HG03558 (cell line): ENCODE data around the gene TEX9.
A peak's percentile ranks its signal among the peaks of the same experiment; 100 is the strongest.
"Not testable (repeated sequence)": the region's sequence is repeated elsewhere in the genome, so short reads cannot be mapped to it uniquely, and the experiment has no call there.

Source experiments
- ATAC-seq: cut with Tn5 transposase; IDR thresholded peaks from one replicate; pipeline ENCODE4 v1.9.1; 2021; ENCODE audit warnings: moderate number of reproducible peaks; ENCODE audit not compliant: unreplicated experiment; ENCODE audit errors: extremely low read depth

The TEX9 gene

GRCh38 chr15:56358604-56359003 is 6.6 kb upstream of the TEX9 start:
- ATAC-seq: no peak

GRCh38 chr15:56361987-56362386 is 3.2 kb upstream of the TEX9 start:
- ATAC-seq: no peak

- no peak for ATAC-seq
Observed at GRCh38 chr15:56366211-56366610, 985 bp downstream of the TEX9 start.

GRCh38 chr15:56367156-56367555 is 1.9 kb downstream of the TEX9 start:
- ATAC-seq: no peak

DNA sequence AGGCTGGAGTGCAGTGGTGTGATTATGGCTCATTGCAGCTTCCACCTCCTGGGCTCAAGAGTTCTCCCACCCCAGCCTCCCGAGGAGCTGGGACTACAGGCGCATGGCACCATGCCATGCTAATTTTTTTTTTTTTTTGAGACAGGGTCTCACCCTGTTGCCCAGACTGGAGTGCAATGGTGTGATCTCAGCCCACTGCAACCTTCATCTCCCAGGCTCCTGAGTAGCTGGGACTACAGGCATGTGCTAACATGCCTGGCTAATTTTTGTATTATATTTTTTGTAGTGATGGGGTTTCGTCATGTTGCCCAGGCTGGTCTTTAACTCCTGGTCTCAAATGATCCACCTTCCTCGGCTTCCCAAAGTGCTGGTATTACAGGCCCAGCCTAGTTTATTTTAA is 4.0 kb downstream of the TEX9 start:
- no peak for ATAC-seq

- ATAC-seq: peak; percentile 96
Observed at GRCh38 chr15:56371495-56372147, 6.4 kb downstream of the TEX9 start.

DNA sequence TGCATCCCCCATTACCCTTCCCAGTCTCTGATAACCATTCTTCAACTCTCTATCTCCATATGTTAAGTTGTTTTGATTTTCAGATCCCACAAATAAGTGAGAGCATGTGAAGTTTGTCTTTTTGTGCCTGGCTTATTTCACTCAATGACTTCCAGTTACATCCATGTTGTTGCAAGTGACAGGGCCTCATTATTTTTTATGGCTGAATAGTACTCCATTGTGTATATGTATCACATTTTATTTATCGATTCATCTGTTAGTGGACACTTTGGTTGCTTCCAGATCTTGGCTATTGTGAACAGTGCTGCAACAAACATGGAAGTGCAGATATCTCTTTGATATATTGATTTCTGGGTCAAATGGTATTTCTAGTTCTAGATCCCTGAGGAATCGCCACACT is 9.5 kb downstream of the TEX9 start:
- ATAC-seq: not testable (repeated sequence)

GRCh38 chr15:56377822-56378221 is 12.6 kb downstream of the TEX9 start:
- not testable (repeated sequence) for ATAC-seq

DNA sequence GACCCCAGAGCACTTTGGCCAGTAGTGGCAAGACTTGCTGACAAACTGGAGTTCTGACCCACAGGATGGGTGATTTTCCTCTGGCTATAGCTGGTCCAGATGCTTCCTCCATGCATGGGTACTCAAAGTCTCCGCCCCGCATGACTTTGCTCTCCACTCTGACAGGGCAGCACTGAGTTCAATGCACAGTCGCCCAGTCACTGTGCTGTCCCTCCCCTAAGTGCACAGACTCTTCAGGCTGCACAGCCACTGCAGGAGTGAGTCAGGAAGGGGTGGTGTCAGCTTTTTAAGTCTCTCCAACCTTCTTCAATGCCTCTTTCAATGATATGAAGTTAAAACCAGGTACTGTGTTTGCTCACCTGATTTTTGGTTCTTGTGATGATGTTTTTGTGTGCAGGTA is 17.8 kb downstream of the TEX9 start:
- ATAC-seq: no peak

- ATAC-seq: no peak
Observed at GRCh38 chr15:56385908-56386307, 20.7 kb downstream of the TEX9 start.

GRCh38 chr15:56390739-56391267 is 25.6 kb downstream of the TEX9 start:
- no peak for ATAC-seq

DNA sequence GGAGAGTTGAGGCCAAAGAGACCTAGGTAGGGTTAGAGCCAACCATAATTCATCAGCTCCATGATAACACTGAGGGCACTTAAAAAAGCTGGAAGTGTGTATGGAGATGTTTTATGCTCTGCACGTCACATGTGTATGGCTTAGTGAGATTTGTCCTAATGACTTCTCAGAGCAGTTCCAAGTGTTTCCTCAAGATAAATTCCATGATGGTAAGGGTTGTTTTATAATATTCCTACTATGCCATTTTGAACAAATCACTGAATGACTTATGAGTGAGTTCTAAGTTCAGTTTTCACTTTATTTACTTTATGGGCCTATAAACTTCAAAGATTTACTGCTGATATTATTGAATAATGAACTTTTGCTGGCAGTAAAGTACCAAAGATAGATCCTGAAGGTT is 28.1 kb downstream of the TEX9 start:
- no peak for ATAC-seq

DNA sequence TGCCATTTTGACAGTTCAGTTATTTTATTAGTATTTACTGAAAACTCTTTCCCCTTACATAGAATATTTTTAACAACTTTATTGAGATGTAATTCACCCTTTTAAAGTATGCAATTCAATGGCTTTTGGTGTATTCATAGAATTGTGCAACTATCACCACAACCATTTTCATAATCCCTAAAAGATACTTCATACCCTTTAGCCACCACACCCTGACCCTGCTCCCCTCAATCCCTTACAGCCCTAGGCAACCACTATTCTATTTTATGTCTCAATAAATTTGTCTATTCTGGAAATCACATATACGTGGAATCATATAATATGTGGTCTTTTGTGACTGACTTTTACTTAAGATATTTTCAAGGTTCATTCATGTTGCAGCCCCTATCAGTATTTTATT is 29.7 kb downstream of the TEX9 start:
- ATAC-seq: no peak

GRCh38 chr15:56397325-56397724 is 32.1 kb downstream of the TEX9 start:
- not testable (repeated sequence) for ATAC-seq

DNA sequence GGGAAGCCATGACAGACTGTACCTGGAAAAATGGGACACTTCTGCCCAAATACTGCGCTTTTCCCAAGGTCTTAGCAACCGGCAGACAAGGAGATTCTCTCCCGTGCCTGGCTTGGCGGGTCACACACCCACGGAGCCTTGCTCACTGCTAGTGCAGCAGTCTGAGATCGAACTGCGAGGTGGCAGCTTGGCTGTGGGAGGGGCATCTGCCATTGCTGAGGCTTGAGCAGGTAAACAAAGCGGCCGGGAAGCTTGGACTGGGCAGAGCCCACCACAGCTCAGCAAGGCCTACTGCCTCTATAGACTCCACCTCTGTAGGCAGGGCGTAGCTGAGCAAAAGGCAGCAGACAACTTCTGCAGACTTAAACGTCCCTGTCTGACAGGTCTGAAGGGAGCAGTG is 34.0 kb downstream of the TEX9 start:
- ATAC-seq: not testable (repeated sequence)

GRCh38 chr15:56410721-56411120 is 45.5 kb downstream of the TEX9 start:
- ATAC-seq: no peak

- no peak for ATAC-seq
Observed at GRCh38 chr15:56411122-56411749, 46.0 kb downstream of the TEX9 start.

GRCh38 chr15:56413114-56413733 is 48.0 kb downstream of the TEX9 start:
- ATAC-seq: not testable (repeated sequence)

GRCh38 chr15:56425276-56425675 is 60.0 kb downstream of the TEX9 start:
- ATAC-seq: no peak

DNA sequence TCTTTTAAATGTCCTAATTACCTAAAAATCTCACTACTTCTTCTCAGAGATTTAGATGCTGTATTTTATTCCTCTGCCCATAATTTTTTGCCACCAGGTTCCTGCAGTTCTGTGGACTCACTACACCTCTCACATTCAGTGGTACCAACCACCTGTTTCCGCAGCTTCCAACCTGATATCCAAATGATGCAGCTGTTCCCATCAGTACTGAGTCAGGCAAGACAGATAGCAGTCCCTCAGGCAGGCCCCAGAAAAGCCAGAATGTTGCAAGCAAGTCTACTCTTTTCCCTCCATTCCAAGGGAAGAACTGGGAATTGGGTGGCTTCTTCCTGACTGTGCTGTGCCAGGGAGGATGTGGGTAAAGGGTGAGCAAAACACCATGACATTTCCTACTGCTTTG is 60.8 kb downstream of the TEX9 start:
- ATAC-seq: no peak

- no peak for ATAC-seq
Observed at GRCh38 chr15:56428821-56429458, 63.7 kb downstream of the TEX9 start.
